Posterior cingulate gyrus (tissue), 11 donors: ENCODE results near the gene PCDH9.

Experiments used
- DNase-seq, 10 donors: peaks; one replicate each; pipeline versions ENCODE4 v3.0.0 to v3.0.0-alpha.2; 2020 to 2021; ENCODE audit warnings: mixed read lengths in 3 of 10
- intact Hi-C: fragments of 100-400 bp; cut with DNase I; formaldehyde crosslinking; loops from one replicate; pipeline ENCODE4 v1.15.1; 2023

The PCDH9 gene

DNA sequence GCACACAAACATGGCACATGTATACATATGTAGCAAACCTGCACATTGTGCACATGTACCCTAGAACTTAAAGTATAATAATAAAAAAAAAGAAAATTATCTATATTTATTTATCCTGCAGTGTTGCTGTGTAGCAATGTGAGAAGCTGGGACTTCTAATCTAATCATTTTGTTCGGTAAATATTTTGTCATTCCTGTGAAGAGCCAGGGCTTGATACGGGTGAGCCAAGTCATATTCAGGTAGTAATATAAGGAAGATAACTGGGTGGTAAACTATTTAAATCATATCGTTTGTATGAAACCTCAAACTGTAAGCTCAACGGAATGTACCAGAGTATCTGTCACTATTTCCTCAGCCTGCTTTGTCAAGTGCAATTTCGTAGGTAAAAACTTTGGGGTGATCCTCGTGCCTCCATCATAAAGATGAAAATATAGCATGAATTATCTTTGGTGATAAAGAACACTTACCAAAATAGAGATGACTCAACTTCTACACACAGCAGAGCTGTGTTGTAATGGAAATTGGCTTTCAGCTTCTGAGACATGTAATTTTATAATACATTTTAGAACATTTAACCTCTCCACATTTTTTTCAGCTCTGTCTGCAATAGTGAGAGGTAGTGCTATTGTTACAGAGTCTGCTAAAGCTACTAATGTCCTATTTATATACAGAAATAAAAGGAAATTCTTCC lies 92.9 kb downstream of the PCDH9 start:
- intact Hi-C loops = no loop called here
- no peak for DNase-seq

DNA sequence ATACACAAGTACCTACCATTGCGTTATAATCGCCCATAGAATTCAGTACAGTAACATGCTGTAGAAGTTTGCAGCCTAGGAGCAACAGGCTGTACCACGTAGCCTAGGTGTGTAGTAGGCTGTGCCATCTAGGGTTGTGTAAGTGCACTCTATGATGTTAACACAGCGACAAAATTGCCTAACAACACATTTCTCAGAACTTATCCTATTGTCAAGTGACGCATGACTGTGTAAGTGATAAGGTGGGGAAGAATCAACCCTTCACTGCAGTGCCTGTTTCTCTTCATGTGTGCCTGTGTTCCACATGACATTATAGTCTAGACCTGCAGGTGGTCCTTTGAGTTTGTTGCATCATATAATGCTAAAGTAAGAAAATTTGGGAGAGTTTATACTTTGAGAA lies 94.0 kb downstream of the PCDH9 start:
- DNase-seq = no peak
- intact Hi-C loops = no loop called here

DNA sequence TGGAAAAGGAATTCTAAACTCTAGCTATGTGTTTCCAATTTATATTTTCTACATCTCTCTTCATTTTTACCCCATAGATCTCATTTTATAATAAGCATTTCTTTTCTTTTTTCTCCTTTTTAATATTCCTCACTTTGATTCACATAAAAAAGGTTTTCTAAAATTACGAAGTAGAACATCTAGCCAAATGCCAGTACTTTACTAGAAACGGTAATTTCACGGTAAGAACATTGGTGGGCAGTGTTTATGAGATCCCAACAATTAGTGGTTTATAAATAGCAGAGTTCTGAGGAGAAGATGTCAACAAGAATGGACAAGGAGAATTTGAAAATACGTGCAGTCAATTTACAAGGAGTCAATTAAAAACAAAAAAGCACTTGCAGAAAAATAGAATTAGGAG lies 94.8 kb downstream of the PCDH9 start:
- intact Hi-C loops = no loop called here
- no peak for DNase-seq

DNA sequence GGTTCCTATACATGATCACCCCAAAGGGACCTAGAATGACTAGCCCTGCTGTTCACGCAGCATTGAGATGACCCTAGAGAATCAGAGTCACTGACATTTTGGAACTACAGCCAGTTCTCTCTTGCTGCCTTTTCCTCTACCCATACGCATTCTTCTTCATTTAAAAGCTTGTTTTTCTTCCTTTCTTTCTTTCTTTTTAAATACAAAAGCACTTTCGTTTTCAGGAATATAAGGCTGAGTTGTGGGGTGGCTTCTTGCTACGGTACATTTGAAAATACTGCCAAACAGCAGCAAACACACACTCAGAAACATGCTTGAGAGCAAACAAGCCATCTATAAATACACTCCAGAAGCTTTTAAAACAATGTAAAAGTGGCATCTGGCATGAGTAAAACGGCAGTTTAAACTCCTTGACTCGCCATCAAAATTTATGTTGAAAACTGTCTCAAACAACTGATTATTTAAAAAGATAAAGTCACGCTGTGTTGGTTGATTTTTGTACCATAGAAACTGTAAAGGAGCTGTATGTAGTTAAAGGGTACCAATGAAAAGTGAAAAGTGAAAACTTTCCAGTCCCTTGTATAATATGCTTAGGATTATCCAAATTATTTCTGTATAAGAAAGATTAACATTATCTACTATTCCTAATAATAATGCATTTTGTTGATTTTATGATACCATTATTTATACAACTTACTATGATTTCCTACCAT lies 95.6 kb downstream of the PCDH9 start:
- no peak for DNase-seq
- intact Hi-C loops = no loop called here

DNA sequence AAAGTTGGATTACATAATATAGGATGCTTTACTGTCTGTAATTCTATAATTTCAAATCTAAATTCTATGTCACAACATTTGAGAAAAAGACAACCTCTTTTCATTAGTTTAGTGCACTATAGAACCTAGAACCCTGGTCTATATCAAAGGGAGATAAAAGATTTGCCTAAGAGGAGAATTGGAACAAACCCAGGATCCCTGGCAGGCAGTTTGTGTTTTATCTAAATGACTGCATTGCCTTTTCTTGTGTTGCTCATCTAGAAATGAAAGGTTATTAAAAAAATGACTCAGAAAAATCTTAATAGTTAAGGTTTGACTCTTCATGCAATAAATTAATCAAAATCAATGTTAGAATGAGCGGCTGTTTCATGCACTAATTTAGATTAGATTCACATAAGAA lies 96.7 kb downstream of the PCDH9 start:
- no peak for DNase-seq
- intact Hi-C loops = no loop called here

DNA sequence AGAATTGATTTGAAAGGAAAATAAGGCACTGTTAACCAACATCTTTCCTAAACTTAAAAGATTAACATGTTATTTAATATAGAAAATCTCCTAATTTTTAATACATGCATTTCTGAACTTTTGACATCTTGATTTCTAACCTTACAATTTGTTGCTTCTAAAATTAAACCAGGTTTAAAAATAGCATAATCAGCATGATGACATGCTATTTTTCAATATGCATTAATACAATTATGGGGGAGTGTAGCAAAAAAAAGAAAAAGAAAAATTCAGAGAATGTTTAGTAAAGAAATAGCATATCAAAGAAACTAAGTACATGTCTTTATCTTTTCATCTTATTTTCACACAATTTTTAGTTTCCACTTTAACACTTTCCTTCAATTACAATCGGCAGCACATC lies 98.7 kb downstream of the PCDH9 start:
- intact Hi-C loops = no loop called here
- DNase-seq = no peak

DNA sequence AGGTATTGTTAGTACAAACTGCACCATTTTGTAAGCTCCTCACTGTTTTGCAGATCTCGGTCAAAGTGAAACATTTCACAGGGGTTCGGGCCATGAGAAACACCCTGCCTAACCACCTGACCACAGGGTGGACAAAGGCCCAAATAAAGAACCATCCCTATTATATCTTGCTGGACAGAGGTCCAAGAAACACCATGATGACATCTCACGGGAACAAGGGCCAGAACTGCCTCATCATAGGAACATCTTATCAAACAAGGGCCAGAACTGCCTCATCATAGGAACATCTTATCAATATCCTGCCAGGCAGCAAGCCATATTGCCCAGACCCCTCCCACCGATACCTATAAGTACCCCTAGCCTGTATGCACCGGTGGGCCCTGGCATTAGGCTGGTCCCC lies 99.7 kb downstream of the PCDH9 start:
- DNase-seq = no peak
- intact Hi-C loops = no loop called here

- DNase-seq = no peak
- intact Hi-C loops = no loop called here
These were observed 102.0 kb downstream of the PCDH9 start for GRCh38 chr13:67128136-67128535.

- intact Hi-C loops = no loop called here
- no peak for DNase-seq
These were observed 104.5 kb downstream of the PCDH9 start for GRCh38 chr13:67125681-67126080.

- DNase-seq = no peak
- intact Hi-C loops = no loop called here
These were observed 107.0 kb downstream of the PCDH9 start for GRCh38 chr13:67123165-67123564.

DNA sequence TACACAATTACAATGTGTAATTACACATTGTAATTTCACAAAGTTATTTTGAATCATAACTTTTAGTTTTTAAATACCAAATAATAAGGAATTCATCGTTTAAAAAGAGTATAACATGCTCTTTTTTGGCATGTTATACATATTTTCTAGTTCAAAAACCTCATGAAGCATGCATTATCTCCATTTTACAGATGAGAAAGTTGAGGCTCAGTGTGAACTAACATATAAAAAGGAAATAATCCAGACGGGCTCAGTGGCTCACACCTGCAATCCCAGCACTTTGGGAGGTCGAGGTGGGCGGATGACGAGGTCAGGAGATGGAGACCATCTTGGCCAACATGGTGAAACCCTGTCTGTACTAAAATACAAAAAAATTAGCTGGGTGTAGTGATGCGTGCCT lies 107.9 kb downstream of the PCDH9 start:
- intact Hi-C loops = no loop called here
- DNase-seq = no peak

- DNase-seq = no peak
- intact Hi-C loops = no loop called here
These were observed 109.1 kb downstream of the PCDH9 start for GRCh38 chr13:67120872-67121531.

- no peak for DNase-seq
These were observed 110.6 kb downstream of the PCDH9 start for GRCh38 chr13:67119481-67119894.

GRCh38 chr13:67118277-67118676 lies 111.9 kb downstream of the PCDH9 start:
- intact Hi-C loops = no loop called here
- no peak for DNase-seq

More at GRCh38 chr13:67119481-67119894, 110.6 kb downstream of the PCDH9 start:
- intact Hi-C loops = no loop called here

GRCh38 chr13:67117010-67117550 lies 113.1 kb downstream of the PCDH9 start:
- intact Hi-C loops = no loop called here

GRCh38 chr13:67107979-67108378 lies 122.2 kb downstream of the PCDH9 start:
- no peak for DNase-seq
- intact Hi-C loops = no loop called here

More at GRCh38 chr13:67117010-67117550, 113.1 kb downstream of the PCDH9 start:
- DNase-seq = no peak

DNA sequence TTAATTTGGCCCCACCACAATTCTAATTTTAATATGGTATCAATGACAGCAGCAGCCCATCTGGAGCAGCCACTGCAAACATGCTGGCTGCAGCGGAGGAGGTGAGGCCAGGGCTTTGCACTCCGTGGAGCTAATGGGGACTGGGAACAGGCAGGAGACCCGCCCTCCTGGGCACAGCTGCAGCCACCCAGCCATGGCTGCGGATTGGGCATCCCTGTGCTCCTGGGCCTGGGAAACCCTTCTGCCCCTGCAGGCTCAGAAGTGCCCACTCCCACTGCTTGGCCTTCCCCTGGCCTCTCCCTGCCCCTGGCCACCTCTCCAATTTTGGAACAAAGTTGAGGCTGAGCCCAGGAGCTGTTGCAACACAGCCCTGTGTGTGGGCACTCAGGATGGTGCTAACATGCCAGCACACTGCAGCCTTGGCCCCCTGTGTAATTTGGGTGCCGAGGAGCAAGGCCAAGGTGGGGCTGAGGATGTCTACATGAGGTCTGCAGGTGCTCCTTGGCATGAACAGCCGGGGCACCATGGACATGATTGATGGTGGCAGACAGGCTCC lies 123.6 kb downstream of the PCDH9 start:
- DNase-seq = peak in 1 of 10 donors; percentile 70
- intact Hi-C loops = no loop called here

- DNase-seq = no peak
- intact Hi-C loops = no loop called here
These were observed 128.2 kb downstream of the PCDH9 start for GRCh38 chr13:67101730-67102467.

DNA sequence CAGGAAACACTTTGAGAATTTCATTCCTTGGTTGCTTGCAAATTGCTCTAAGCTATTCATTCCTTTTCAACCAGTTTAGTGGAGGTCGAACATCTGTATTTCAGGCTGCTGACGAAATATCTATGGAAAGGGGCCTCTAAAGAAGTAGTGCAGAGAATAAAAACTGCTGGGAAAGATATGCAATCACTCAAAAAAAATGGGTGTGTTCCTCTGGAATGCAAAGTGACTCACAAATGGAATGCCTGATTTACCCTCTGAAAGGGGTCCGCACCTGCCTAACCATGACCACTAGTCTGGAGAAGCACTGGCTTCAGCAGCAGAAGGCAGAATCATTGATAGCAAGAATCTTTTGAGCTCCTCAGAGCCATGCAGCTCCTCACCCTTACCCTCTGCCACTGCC lies 129.4 kb downstream of the PCDH9 start:
- intact Hi-C loops = no loop called here
- DNase-seq = no peak

DNA sequence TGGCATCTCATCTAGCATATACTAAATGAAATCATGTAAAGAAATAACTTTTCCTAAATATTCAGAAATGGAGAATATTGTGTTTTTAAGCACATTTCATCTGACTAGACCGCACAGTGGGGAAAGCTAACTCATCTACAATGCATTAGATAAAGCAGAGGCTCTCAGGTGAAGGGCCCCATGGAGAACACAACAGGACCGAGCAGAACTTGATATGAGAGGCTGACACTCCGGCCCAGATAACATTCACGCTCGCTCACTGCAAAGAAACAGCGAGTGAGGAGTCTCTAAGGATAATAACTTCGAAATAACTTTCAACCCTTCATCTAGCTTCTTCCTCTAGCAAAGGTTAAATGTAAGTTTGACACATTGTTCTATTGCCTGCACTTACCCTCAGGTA lies 130.6 kb downstream of the PCDH9 start:
- intact Hi-C loops = no loop called here
- no peak for DNase-seq
